DOHH2 (cell line): Measurements from ENCODE around the gene MAP2.

Experiments
- H3F3A ChIP-seq: fragments of 200-600 bp; sonication (generic), shearing (Covaris generic); 2 replicates; pipeline ENCODE4 v1.6.0; 2016; ENCODE audit warnings: antibody characterized with exemption, mild to moderate bottlenecking; ENCODE audit not compliant: control insufficient read depth, insufficient read depth
- H3K27ac ChIP-seq: fragments of 200-600 bp; sonication (generic); 2 replicates; pipeline ENCODE4 v1.5.1; 2014; ENCODE audit warnings: low read depth, mild to moderate bottlenecking, low read length, moderate library complexity
- H3K27me3 ChIP-seq: fragments of 200-600 bp; sonication (generic); 2 replicates; pipeline ENCODE4 v1.6.1; 2014; ENCODE audit warnings: mild to moderate bottlenecking, low read length, mixed read lengths; ENCODE audit not compliant: control insufficient read depth
- H3K36me3 ChIP-seq: fragments of 200-600 bp; sonication (generic); 2 replicates; pipeline ENCODE4 v1.6.1; 2014; ENCODE audit warnings: mild to moderate bottlenecking, low read length, moderate library complexity, mixed read lengths; ENCODE audit not compliant: control insufficient read depth
- H3K4me1 ChIP-seq: fragments of 200-600 bp; sonication (generic); 2 replicates; pipeline ENCODE4 v1.6.1; 2014; ENCODE audit warnings: mild to moderate bottlenecking, low read length, mixed read lengths; ENCODE audit not compliant: control insufficient read depth
- H3K4me2 ChIP-seq: fragments of 200-600 bp; sonication (generic); 2 replicates; pipeline ENCODE4 v1.6.0; 2014; ENCODE audit warnings: mild to moderate bottlenecking, low read length, moderate library complexity
- H3K4me3 ChIP-seq: fragments of 200-600 bp; sonication (generic); 2 replicates; pipeline ENCODE4 v1.5.1; 2014; ENCODE audit warnings: mild to moderate bottlenecking, low read length, mixed read lengths
- H3K79me2 ChIP-seq: fragments of 200-600 bp; sonication (generic); 2 replicates; pipeline ENCODE4 v1.6.1; 2014; ENCODE audit warnings: mild to moderate bottlenecking, low read length, mixed read lengths; ENCODE audit not compliant: control insufficient read depth
- H3K9me2 ChIP-seq: fragments of 200-600 bp; sonication (generic); replicated peaks from 2 replicates; pipeline ENCODE4 v1.6.1; 2014; ENCODE audit warnings: mild to moderate bottlenecking, low read length, mixed read lengths; ENCODE audit not compliant: control insufficient read depth
- H3K9me3 ChIP-seq: fragments of 200-600 bp; sonication (generic); 2 replicates; pipeline ENCODE4 v1.6.1; 2014; ENCODE audit warnings: antibody characterized with exemption, low read length, mixed read lengths; ENCODE audit not compliant: control insufficient read depth, insufficient read depth
- H4K20me1 ChIP-seq: fragments of 200-600 bp; sonication (generic); 2 replicates; pipeline ENCODE4 v1.6.0; 2014; ENCODE audit warnings: low read depth, mild to moderate bottlenecking, antibody characterized with exemption, low read length, moderate library complexity; ENCODE audit not compliant: control insufficient read depth, insufficient read depth
- EZH2phosphoT487 ChIP-seq: fragments of 200-600 bp; sonication (generic); IDR thresholded peaks from 2 replicates; pipeline ENCODE4 v1.6.1; 2017; ENCODE audit warnings: borderline replicate concordance, mild to moderate bottlenecking, antibody characterized with exemption, low read length, moderate library complexity, mixed read lengths
- TF ChIP-seq, protein P1 (sequence below): fragments of 200-600 bp; sonication (generic); IDR thresholded peaks from one replicate; pipeline ENCODE4 v1.5.1; 2014; ENCODE audit warnings: antibody characterized with exemption, mild to moderate bottlenecking, low read depth, low read length; ENCODE audit not compliant: poor library complexity, severe bottlenecking

The MAP2 gene

DNA sequence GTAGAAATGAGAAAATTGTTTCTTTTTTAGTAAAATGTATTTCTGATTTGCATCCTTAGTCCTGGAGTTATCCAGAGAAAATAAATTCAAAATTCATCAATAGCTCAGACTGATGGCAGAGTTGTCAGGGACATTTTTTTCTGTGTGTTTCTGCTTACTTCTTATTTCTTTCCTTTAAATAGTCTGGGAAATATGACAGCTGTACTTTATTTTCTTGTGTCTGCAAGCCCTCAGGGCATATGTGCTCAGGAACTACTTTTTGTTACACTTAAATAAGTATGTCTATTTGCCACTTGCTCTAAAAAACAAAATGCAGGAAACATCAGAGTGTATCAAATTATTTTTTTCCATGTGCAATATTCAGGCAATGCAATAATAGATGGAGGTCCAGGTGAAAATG is 221.0 kb downstream of the MAP2 start:
- no peaks in the 10 kb centered on the region for H3K27me3 ChIP-seq
- H3K9me3 ChIP-seq, result no peaks in the 10 kb centered on the region
- H3K27ac ChIP-seq, result no peak overlapping the region
- no peak overlapping the region for H3K4me2 ChIP-seq
- no peaks in the 10 kb centered on the region for H3K9me2 ChIP-seq
- H3F3A ChIP-seq, result no peaks in the 10 kb centered on the region
- no peaks in the 10 kb centered on the region for H3K79me2 ChIP-seq
- H3K36me3 ChIP-seq, result no peaks in the 10 kb centered on the region
- H4K20me1 ChIP-seq, result no peaks in the 10 kb centered on the region
- H3K4me1 ChIP-seq, result no peaks in the 10 kb centered on the region
- TF ChIP-seq, protein P1, sequence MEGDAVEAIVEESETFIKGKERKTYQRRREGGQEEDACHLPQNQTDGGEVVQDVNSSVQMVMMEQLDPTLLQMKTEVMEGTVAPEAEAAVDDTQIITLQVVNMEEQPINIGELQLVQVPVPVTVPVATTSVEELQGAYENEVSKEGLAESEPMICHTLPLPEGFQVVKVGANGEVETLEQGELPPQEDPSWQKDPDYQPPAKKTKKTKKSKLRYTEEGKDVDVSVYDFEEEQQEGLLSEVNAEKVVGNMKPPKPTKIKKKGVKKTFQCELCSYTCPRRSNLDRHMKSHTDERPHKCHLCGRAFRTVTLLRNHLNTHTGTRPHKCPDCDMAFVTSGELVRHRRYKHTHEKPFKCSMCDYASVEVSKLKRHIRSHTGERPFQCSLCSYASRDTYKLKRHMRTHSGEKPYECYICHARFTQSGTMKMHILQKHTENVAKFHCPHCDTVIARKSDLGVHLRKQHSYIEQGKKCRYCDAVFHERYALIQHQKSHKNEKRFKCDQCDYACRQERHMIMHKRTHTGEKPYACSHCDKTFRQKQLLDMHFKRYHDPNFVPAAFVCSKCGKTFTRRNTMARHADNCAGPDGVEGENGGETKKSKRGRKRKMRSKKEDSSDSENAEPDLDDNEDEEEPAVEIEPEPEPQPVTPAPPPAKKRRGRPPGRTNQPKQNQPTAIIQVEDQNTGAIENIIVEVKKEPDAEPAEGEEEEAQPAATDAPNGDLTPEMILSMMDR, result no peak
- TF ChIP-seq EZH2phosphoT487, result no peak
- no peak overlapping the region for H3K4me3 ChIP-seq

DNA sequence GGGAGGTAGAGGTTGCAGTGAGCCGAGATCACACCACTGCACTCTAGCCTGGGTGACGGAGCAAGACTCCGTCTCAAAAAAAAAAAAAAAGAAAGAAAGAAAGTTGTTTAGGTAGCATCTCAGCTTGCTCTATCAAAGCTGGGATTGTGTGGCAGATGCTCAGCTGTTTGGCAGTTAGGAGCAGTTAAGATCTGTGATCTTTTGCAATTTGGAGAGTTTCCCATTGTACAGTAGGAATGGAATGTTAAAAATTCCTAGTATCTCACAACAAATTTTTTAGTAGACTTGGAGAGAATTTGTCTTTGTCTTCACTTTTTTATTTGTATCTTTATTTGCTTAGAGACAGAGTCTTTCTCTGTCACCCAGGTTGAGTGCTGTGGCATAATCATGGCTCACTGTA is 224.9 kb downstream of the MAP2 start:
- Histone ChIP-seq H3F3A (no peaks in the 10 kb centered on the region), H3K4me1 (no peaks in the 10 kb centered on the region), H3K27ac (no peak overlapping the region), H3K36me3 (no peaks in the 10 kb centered on the region), H3K9me2 (no peaks in the 10 kb centered on the region), H3K9me3 (no peaks in the 10 kb centered on the region), H3K27me3 (no peaks in the 10 kb centered on the region), H3K4me3 (no peak overlapping the region), H3K79me2 (no peaks in the 10 kb centered on the region), H3K4me2 (no peak overlapping the region), H4K20me1 (no peaks in the 10 kb centered on the region)
- TF ChIP-seq, protein P1, result no peak
- TF ChIP-seq EZH2phosphoT487, result no peak

DNA sequence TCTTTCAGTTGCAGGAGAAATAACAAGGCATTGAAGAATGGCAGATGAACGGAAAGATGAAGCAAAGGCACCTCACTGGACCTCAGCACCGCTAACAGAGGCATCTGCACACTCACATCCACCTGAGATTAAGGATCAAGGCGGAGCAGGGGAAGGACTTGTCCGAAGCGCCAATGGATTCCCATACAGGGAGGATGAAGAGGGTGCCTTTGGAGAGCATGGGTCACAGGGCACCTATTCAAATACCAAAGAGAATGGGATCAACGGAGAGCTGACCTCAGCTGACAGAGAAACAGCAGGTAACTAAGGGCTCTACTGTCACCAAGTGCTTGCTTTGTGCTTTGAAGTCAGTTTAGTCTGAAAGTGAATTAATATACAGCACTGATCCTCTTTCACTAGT is 229.3 kb downstream of the MAP2 start:
- no peaks in the 10 kb centered on the region for H3K4me1 ChIP-seq

More for the DNA sequence above, 229.3 kb downstream of the MAP2 start:
- H3K9me3 ChIP-seq, result no peaks in the 10 kb centered on the region
- no peaks in the 10 kb centered on the region for H3K27me3 ChIP-seq
- no peak overlapping the region for H3K4me2 ChIP-seq
- H3F3A ChIP-seq, result no peaks in the 10 kb centered on the region
- no peaks in the 10 kb centered on the region for H3K9me2 ChIP-seq
- H3K79me2 ChIP-seq, result no peaks in the 10 kb centered on the region
- TF ChIP-seq, protein P1, result no peak
- no peak for TF ChIP-seq EZH2phosphoT487
- no peak overlapping the region for H3K27ac ChIP-seq
- no peak overlapping the region for H3K4me3 ChIP-seq
- no peaks in the 10 kb centered on the region for H4K20me1 ChIP-seq
- no peaks in the 10 kb centered on the region for H3K36me3 ChIP-seq
